ENCODE data around the gene CKAP2. TPM values are rescaled to one million over a fixed set of nuclear protein-coding genes. Genes with fewer than 3 reads are reported as not detected.
"Not testable (repeated sequence)": the region's sequence is repeated elsewhere in the genome, so short reads cannot be mapped to it uniquely, and the experiment has no call there.

The CKAP2 gene
- total and polyA plus RNA-seq, 8 donors, result 8.6 to 109 (median 56.5) TPM

DNA sequence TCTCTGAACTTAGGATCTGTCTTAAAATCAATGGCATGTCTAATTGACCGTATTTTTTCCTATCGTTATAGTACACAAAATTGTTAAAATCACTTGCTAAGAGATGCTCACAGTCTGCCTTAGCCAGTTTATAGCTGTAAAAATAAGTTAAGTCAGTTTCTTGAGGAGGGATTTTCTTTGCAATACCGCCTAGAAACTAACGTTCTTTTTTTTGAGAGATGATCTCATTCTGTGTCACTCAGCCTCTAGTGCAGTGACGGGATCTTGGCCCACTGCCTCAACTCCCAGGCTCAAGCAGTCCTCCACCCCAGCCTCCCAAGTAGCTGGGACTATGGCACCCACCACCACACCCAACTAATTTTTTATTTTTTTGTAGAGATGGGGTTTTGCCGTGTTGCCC lies 4.4 kb downstream of the CKAP2 start:
- intact Hi-C loops (cut with DNase I), result no loop called here
- no peak overlapping the region for H3K27ac ChIP-seq
- ATAC-seq (no peak), DNase-seq (no peak)
- peaks cover 4 to 16% of the 10 kb centered on the region in 2 donors for H3K4me1 ChIP-seq
- TF ChIP-seq, protein P1, sequence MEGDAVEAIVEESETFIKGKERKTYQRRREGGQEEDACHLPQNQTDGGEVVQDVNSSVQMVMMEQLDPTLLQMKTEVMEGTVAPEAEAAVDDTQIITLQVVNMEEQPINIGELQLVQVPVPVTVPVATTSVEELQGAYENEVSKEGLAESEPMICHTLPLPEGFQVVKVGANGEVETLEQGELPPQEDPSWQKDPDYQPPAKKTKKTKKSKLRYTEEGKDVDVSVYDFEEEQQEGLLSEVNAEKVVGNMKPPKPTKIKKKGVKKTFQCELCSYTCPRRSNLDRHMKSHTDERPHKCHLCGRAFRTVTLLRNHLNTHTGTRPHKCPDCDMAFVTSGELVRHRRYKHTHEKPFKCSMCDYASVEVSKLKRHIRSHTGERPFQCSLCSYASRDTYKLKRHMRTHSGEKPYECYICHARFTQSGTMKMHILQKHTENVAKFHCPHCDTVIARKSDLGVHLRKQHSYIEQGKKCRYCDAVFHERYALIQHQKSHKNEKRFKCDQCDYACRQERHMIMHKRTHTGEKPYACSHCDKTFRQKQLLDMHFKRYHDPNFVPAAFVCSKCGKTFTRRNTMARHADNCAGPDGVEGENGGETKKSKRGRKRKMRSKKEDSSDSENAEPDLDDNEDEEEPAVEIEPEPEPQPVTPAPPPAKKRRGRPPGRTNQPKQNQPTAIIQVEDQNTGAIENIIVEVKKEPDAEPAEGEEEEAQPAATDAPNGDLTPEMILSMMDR (IDR thresholded peaks at IDR 0.05), result no peak
- H3K4me3 ChIP-seq, result no peak overlapping the region
- no peaks in the 10 kb centered on the region for H3K9me3 ChIP-seq
- peaks cover 0 to 31% of the 10 kb centered on the region in 2 donors for H3K36me3 ChIP-seq
- H3K27me3 ChIP-seq, result no peaks in the 10 kb centered on the region

DNA sequence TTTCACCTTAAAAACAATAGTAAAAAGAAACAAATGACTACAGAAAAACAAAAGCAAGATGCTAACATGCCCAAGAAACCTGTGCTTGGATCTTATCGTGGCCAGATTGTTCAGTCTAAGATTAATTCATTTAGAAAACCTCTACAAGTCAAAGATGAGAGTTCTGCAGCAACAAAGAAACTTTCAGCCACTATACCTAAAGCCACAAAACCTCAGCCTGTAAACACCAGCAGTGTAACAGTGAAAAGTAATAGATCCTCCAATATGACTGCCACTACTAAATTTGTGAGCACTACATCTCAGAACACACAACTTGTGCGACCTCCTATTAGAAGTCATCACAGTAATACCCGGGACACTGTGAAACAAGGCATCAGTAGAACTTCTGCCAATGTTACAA lies 6.0 kb downstream of the CKAP2 start:
- H3K4me1 ChIP-seq, result peaks cover under 1 to 9% of the 10 kb centered on the region in 2 donors

DNA sequence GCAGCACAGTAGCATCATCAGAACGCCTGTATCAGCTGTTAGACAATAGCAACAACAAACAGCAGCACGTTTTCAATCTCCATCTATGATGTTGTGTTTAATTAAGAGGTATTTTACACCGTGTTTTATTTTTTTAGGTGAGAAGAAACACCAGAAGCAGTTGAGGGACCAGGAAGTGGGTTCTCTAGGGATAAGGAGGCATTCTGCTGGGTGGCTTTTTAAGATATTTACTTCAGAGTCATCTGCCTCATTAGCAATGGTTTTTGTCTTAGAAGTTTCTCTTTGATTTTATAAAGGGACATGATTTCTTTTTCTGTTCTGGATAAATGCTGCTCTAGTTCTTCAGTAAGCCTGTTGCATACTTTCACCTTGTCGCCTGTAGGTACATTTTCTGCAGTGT lies 8.2 kb downstream of the CKAP2 start:
- DNase-seq (no peak), ATAC-seq (no peak)
- Histone ChIP-seq H3K9me3 (no peaks in the 10 kb centered on the region), H3K36me3 (peaks cover 0 to 51% of the 10 kb centered on the region in 2 donors), H3K4me3 (no peak overlapping the region), H3K4me1 (no peaks in the 10 kb centered on the region), H3K27ac (no peak overlapping the region), H3K27me3 (no peaks in the 10 kb centered on the region)
- TF ChIP-seq, protein P1 (IDR thresholded peaks at IDR 0.05), result no peak
- intact Hi-C loops (cut with DNase I), result no loop called here

More for the DNA sequence above, 6.0 kb downstream of the CKAP2 start:
- Histone ChIP-seq H3K4me3 (no peak overlapping the region), H3K27ac (no peak overlapping the region), H3K9me3 (no peaks in the 10 kb centered on the region), H3K27me3 (no peaks in the 10 kb centered on the region), H3K36me3 (peaks cover 0 to 31% of the 10 kb centered on the region in 2 donors)
- TF ChIP-seq, protein P1 (IDR thresholded peaks at IDR 0.05), result no peak
- intact Hi-C loops (cut with DNase I), result no loop called here
- DNase-seq (no peak), ATAC-seq (no peak)

DNA sequence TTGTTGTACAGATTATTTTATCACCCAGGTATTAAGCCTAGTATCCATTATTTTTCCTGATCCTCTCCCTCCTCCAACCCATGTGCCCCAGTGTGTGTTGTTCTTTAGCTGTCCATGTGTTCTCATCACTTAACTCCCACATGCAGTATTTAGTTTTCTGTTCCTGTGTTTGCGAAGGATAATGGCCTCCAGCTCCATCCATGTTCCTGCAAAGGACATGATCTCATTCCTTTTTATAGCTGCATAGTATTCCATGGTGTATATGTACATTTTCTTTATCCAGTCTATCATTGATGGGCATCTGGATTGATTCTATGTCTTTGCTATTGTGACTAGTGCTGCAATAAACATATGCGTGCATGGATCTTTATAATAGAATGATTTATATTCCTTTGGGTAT lies 13.2 kb downstream of the CKAP2 start:
- H3K27ac ChIP-seq; H3K4me3 ChIP-seq; H3K27me3 ChIP-seq; ATAC-seq; intact Hi-C loops (cut with DNase I); H3K9me3 ChIP-seq; DNase-seq; H3K4me1 ChIP-seq: not testable (repeated sequence)
- H3K36me3 ChIP-seq, result peaks cover 0 to 40% of the 10 kb centered on the region in 2 donors

DNA sequence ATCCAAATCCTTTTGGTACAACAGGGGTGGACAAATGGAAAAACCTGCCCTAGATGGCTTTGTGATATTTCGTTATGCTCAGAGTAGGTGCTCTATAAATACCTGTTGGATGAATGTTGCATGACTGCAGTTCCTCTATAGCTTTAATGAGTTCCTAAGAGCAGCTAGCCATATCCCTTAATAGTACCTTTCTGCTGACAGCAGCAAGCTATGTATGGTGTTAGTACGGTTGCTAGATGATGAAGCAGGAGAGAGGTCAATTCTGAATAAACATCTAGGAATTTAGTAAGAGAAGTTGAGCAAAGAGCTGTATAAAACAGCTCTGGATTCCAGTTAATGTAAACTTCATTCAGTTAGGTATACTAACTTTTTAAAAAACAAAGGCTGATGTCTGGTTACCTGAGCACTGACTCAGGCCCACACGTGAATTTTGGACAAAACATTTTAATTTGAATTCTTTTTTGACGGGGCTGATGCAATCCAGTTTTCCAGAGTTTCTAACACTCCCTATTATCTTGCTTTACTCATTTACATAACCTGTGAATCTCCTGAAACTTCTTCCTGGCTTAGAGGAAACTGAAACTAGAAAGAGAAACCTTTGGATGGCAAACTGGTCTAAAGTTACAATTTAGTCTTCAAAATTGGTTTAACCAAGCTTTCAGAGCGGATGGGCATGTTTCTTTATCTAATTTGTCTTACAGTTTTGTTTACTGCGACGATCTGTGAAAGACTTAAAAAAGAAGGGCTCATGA lies 25.6 kb downstream of the CKAP2 start:
- H3K4me1 ChIP-seq; intact Hi-C loops (cut with DNase I); H3K36me3 ChIP-seq; H3K9me3 ChIP-seq; H3K27me3 ChIP-seq; H3K27ac ChIP-seq; H3K4me3 ChIP-seq; ATAC-seq; DNase-seq: not testable (repeated sequence)

DNA sequence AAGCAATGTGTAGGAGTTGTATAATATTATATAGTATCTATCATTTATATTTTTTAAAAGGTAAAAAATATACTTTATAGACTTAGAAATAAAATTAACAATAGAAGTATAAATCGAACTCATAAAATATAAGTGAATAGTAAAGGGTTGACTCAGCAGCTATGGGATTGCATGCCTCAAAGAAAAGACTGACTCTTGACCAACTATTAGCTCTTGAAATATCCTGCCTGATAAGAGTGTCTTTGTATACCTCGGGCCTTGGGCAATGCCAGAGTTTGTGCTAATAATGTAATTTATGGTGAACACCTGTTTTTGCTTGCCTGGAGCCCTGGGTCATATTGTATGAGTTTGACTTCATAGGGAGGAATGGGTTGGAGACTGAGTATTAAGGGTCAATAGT lies 31.8 kb downstream of the CKAP2 start:
- H3K36me3 ChIP-seq; H3K4me3 ChIP-seq; H3K4me1 ChIP-seq; H3K27ac ChIP-seq; H3K27me3 ChIP-seq; intact Hi-C loops (cut with DNase I); ATAC-seq; DNase-seq; H3K9me3 ChIP-seq: not testable (repeated sequence)

DNA sequence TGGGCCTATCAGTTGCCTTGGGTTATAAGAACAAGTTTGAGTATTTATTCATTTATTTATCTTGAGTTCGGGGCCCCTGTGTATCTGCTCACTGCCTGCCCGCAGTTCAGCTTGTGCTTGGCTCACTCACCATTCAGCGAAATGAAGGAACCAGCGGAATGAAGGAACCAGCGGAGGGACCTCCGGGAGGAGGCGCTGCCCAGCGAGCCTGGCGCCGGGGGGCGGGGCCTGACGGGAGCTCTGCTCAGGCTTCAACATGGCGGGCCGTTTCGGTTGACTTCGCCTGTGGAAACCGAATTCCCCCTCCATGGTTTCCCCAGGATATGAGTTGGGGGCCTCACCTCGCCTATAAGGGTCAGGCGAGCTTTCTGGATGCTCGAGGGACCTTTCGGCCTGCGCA lies 33.5 kb downstream of the CKAP2 start:
- H3K4me1 ChIP-seq; H3K27me3 ChIP-seq; H3K9me3 ChIP-seq; H3K4me3 ChIP-seq; H3K27ac ChIP-seq; H3K36me3 ChIP-seq; ATAC-seq; DNase-seq; intact Hi-C loops (cut with DNase I): not testable (repeated sequence)

DNA sequence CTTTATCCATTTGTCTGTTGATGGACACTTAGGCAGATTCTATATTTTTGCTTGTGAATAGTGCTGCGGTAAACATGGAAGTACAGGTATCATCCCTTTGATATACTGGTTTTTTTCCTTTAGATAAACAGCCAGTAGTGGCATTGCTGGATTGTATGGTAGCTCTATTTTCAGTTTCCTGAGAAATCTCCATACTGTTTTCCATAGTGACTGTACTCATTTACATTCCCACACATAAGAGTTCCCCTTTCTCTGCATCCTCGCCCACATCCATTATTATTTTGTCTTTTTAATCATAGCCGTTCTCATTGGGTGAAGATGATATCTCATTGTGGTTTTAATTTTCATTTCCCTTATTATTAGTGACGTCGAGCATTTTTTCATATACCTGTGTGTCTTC lies 35.7 kb downstream of the CKAP2 start:
- H3K27ac ChIP-seq; DNase-seq; H3K4me3 ChIP-seq; H3K9me3 ChIP-seq; ATAC-seq; H3K36me3 ChIP-seq; intact Hi-C loops (cut with DNase I); H3K4me1 ChIP-seq; H3K27me3 ChIP-seq: not testable (repeated sequence)

DNA sequence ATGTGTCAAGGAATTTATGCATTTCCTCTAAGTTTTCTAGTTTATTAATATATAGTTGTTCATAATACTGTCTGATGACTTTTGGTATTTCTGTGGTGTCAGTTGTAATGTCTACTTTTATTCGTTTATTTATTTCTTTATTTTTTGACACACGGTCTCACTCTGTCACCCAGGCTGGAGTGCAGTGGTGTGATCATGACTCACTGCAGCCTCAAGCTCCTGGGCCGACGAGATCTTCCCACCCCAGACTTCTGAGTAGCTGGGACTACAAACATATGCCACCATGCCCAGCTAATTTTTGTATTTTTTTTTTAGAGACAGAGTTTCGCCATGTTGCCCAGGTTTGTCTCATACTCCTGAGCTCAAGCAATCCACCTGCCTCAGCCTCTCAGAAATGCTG lies 39.0 kb downstream of the CKAP2 start:
- intact Hi-C loops (cut with DNase I); H3K36me3 ChIP-seq; DNase-seq; H3K4me3 ChIP-seq; H3K27me3 ChIP-seq; ATAC-seq; H3K27ac ChIP-seq; H3K4me1 ChIP-seq; H3K9me3 ChIP-seq: not testable (repeated sequence)

DNA sequence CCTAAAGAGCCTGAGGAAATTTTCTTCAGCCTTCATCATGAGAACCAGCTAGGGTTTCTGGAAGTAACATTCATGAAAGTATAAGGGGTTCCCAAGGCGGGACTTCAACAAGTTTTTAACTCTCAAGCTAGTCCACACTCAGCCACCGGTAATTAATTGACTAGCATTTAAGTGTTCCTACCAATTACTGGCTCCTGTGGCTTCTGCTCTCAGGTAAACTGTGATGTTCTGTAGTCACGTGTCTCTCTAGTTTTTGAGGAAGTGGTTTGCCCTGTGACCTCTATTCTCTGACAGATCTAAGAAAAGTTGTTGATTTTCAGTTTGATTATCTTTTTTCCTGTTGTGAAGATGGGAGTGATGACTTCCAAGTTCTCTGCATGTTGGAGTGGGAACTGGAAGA lies 42.7 kb downstream of the CKAP2 start:
- H3K27ac ChIP-seq; H3K4me3 ChIP-seq; DNase-seq; H3K36me3 ChIP-seq; intact Hi-C loops (cut with DNase I); H3K4me1 ChIP-seq; H3K27me3 ChIP-seq; ATAC-seq: not testable (repeated sequence)
- peaks cover 0 to 11% of the 10 kb centered on the region in 2 donors for H3K9me3 ChIP-seq

Data from left lung (tissue), 10 donors.